Activated T-cell treated with anti-CD3 and anti-CD28 coated beads for 48 hours (primary cell): ENCODE data around the gene CUL3.

Source experiments
- DNase-seq: peaks from one replicate; pipeline ENCODE4 v3.0.0-alpha.2; 2020; ENCODE audit warnings: low read depth

The CUL3 gene

GRCh38 chr2:224580248-224580647 is 4.9 kb downstream of the CUL3 start:
- DNase-seq, result no peak

GRCh38 chr2:224579411-224579810 is 5.8 kb downstream of the CUL3 start:
- DNase-seq, result no peak

GRCh38 chr2:224577541-224577940 is 7.6 kb downstream of the CUL3 start:
- DNase-seq, result no peak

- DNase-seq, result no peak
Observed at GRCh38 chr2:224576088-224576715, 9.0 kb downstream of the CUL3 start.

- no peak for DNase-seq
Observed at GRCh38 chr2:224574423-224575084, 10.6 kb downstream of the CUL3 start.

- no peak for DNase-seq
Observed at GRCh38 chr2:224573724-224574123, 11.4 kb downstream of the CUL3 start.

GRCh38 chr2:224572338-224572737 is 12.8 kb downstream of the CUL3 start:
- DNase-seq, result no peak

GRCh38 chr2:224570328-224570993 is 14.7 kb downstream of the CUL3 start:
- no peak for DNase-seq

GRCh38 chr2:224569654-224570053 is 15.5 kb downstream of the CUL3 start:
- no peak for DNase-seq

- DNase-seq, result no peak
Observed at GRCh38 chr2:224565452-224566035, 19.6 kb downstream of the CUL3 start.

- DNase-seq, result no peak
Observed at GRCh38 chr2:224563537-224563936, 21.6 kb downstream of the CUL3 start.

- no peak for DNase-seq
Observed at GRCh38 chr2:224562831-224563230, 22.3 kb downstream of the CUL3 start.

GRCh38 chr2:224561234-224562005 is 23.7 kb downstream of the CUL3 start:
- DNase-seq, result no peak

GRCh38 chr2:224560549-224560948 is 24.6 kb downstream of the CUL3 start:
- no peak for DNase-seq

- no peak for DNase-seq
Observed at GRCh38 chr2:224557610-224558009, 27.6 kb downstream of the CUL3 start.

GRCh38 chr2:224556381-224556780 is 28.8 kb downstream of the CUL3 start:
- DNase-seq, result no peak

GRCh38 chr2:224555823-224556366 is 29.3 kb downstream of the CUL3 start:
- no peak for DNase-seq

- no peak for DNase-seq
Observed at GRCh38 chr2:224552771-224553170, 32.4 kb downstream of the CUL3 start.

- DNase-seq, result no peak
Observed at GRCh38 chr2:224551693-224552092, 33.5 kb downstream of the CUL3 start.

- DNase-seq, result no peak
Observed at GRCh38 chr2:224546926-224547325, 38.2 kb downstream of the CUL3 start.

GRCh38 chr2:224545884-224546644 is 39.1 kb downstream of the CUL3 start:
- DNase-seq, result no peak
